Measurements from ENCODE around the gene DNAJC10.

Gene DNAJC10

DNA sequence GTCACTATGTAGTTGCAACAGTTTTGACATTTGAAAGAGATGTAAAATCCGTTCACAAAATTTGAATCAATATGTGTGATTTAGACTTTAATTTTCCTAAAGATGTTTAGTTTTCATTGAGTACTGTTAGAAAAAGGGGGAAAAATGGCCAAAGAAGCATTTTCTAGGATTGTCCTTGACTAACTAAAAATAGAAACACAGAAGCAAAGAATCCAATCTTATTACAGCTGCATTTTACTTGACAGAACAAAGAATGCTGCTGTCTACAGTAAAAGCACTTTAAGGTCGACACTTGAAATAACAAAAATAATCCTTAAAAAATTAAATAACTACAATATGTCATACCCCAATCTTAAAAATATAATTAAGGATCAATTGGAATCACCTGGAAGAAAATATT, 101.5 kb downstream of the DNAJC10 start:
- Histone ChIP-seq H3K27ac (no peak overlapping the region), H3K27me3 (ENCODE audit: insufficient read depth, low read depth, severe bottlenecking) (no peaks in the 10 kb centered on the region), H3K36me3 (no peaks in the 10 kb centered on the region), H3K4me3 (ENCODE audit: low read depth, low read length) (no peak overlapping the region), H3K9me3 (ENCODE audit: severe bottlenecking) (no peaks in the 10 kb centered on the region)
- DNase-seq: no peak
- TF ChIP-seq, protein P1, sequence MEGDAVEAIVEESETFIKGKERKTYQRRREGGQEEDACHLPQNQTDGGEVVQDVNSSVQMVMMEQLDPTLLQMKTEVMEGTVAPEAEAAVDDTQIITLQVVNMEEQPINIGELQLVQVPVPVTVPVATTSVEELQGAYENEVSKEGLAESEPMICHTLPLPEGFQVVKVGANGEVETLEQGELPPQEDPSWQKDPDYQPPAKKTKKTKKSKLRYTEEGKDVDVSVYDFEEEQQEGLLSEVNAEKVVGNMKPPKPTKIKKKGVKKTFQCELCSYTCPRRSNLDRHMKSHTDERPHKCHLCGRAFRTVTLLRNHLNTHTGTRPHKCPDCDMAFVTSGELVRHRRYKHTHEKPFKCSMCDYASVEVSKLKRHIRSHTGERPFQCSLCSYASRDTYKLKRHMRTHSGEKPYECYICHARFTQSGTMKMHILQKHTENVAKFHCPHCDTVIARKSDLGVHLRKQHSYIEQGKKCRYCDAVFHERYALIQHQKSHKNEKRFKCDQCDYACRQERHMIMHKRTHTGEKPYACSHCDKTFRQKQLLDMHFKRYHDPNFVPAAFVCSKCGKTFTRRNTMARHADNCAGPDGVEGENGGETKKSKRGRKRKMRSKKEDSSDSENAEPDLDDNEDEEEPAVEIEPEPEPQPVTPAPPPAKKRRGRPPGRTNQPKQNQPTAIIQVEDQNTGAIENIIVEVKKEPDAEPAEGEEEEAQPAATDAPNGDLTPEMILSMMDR (IDR thresholded peaks at IDR 0.05; ENCODE audit: low read depth, low read length): no peak

DNA sequence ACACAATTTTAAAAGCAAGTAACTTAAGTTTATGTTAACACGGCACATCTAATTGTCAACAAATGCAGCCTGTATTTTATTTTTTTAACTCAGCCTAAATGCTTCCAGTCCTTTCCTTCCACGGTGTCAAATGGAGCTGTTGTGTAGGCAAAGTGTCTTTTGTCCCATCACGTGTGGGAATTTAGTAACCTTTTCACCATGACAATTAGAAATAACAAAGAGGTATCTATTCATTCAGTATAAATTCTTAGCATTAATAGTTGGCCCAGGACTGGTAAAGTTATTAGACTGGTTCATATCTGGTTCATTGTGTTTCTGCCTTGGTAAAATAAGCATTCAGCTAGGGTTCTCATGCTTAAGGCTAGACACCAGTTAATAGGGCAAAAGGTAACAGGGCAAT, 102.4 kb downstream of the DNAJC10 start:
- TF ChIP-seq, protein P1 (IDR thresholded peaks at IDR 0.05; ENCODE audit: low read depth, low read length): no peak
- Histone ChIP-seq H3K9me3 (ENCODE audit: severe bottlenecking) (no peaks in the 10 kb centered on the region), H3K27ac (no peak overlapping the region), H3K36me3 (no peaks in the 10 kb centered on the region), H3K27me3 (ENCODE audit: insufficient read depth, low read depth, severe bottlenecking) (no peaks in the 10 kb centered on the region), H3K4me3 (ENCODE audit: low read depth, low read length) (no peak overlapping the region)
- DNase-seq: no peak

DNA sequence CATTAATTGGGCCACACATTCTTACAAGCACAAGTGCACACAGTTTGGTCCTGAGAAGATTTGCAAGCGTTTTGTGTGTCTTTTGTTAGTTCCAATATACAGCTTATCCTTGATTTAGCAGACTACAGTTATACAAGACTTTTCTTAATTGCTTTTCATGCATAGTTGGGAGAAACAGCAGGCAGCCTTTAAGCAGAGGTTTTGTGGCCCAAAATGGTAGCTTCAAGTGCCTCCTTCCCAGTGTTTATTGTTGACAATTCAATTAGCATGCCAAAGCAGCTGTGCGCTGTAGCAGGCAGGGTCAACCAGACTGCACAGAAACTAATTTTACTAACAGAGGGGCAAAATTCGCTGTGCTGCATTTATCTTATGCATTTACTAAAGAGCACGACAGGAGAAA, 102.9 kb downstream of the DNAJC10 start:
- H3K4me3 ChIP-seq (ENCODE audit: low read depth, low read length): no peak overlapping the region
- no peak for DNase-seq
- H3K27me3 ChIP-seq (ENCODE audit: insufficient read depth, low read depth, severe bottlenecking): no peaks in the 10 kb centered on the region
- TF ChIP-seq, protein P1 (IDR thresholded peaks at IDR 0.05; ENCODE audit: low read depth, low read length): no peak
- no peaks in the 10 kb centered on the region for H3K36me3 ChIP-seq
- H3K9me3 ChIP-seq (ENCODE audit: severe bottlenecking): no peaks in the 10 kb centered on the region
- H3K27ac ChIP-seq: no peak overlapping the region

DNA sequence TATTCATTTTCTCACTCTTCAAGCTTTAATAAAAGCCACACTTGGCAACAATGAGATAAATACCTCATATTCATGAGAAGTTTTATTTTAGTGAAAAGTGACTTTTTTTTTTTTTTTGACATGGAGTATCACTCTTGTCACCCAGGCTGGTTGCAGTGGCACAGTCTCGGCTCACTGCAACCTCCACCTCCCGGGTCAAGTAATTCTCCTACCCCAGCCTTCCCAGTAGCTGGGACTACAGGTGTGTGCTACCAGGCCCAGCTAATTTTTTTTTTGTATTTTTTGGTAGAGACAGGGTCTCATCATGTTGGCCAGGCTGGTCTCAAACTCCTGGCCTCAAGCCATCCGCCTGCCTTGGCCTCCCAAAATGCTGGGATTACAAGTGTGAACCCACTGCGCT, 103.4 kb downstream of the DNAJC10 start:
- TF ChIP-seq, protein P1 (IDR thresholded peaks at IDR 0.05; ENCODE audit: low read depth, low read length): no peak
- Histone ChIP-seq H3K27me3 (ENCODE audit: insufficient read depth, low read depth, severe bottlenecking) (no peaks in the 10 kb centered on the region), H3K36me3 (no peaks in the 10 kb centered on the region), H3K27ac (no peak overlapping the region), H3K4me3 (ENCODE audit: low read depth, low read length) (no peak overlapping the region), H3K9me3 (ENCODE audit: severe bottlenecking) (no peaks in the 10 kb centered on the region)
- no peak for DNase-seq

DNA sequence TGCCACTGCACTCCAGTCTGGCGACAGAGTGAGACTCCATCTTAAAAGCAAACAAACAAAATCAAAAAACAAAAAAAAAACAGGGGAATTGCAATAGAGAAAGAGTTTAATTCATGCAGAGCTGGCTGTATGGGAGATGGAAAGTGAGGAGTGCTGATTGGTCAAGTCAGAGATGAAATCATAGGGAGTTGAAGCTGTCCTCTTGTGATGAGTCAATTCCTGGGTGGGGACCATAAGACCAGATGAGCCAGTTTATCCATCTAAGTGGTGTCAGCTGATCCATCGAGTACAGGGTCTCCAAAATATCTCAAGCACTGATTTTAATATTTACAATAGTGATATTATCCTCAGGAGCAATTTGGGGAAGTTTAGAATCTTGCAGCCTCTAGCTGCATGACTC, 105.1 kb downstream of the DNAJC10 start:
- DNase-seq: no peak
- Histone ChIP-seq H3K9me3 (ENCODE audit: severe bottlenecking) (no peaks in the 10 kb centered on the region), H3K27me3 (ENCODE audit: insufficient read depth, low read depth, severe bottlenecking) (no peaks in the 10 kb centered on the region), H3K36me3 (no peaks in the 10 kb centered on the region), H3K4me3 (ENCODE audit: low read depth, low read length) (no peak overlapping the region), H3K27ac (no peak overlapping the region)
- TF ChIP-seq, protein P1 (IDR thresholded peaks at IDR 0.05; ENCODE audit: low read depth, low read length): no peak

DNA sequence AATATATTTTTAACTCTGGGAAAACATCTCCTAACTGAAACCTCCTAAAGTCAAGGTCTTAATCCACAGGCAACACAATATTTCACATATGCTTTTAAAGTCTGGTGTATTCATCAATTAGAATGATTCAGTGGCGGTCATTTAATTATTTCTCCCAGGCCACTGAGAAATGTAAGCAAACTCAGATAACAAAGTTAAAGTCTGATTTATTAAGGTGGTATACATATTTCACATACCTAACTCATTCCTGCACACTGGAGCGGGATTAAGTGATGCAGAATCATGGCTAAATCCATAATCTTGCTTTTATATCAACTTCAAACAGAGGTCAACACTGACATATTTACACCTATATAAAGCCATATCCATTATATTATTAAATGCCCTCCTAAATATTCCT, 106.7 kb downstream of the DNAJC10 start:
- no peak for DNase-seq
- H3K36me3 ChIP-seq: no peaks in the 10 kb centered on the region
- no peak overlapping the region for H3K4me3 ChIP-seq (ENCODE audit: low read depth, low read length)
- H3K27me3 ChIP-seq (ENCODE audit: insufficient read depth, low read depth, severe bottlenecking): no peaks in the 10 kb centered on the region
- TF ChIP-seq, protein P1 (IDR thresholded peaks at IDR 0.05; ENCODE audit: low read depth, low read length): no peak
- H3K27ac ChIP-seq: no peak overlapping the region; the same call in 1 of the 2 replicates
- no peaks in the 10 kb centered on the region for H3K9me3 ChIP-seq (ENCODE audit: severe bottlenecking)
